A673 (cell line): Measurements from ENCODE around the gene KPNA6.

Source experiments
- CTCF ChIP-seq: fragments of 300-800, 200-600 bp; sonication (generic); conservative IDR thresholded peaks from 2 replicates; pipeline ENCODE4 v1.5.1; 2017; ENCODE audit warnings: low read depth, mild to moderate bottlenecking, antibody characterized with exemption, low read length, moderate library complexity, mixed read lengths
- EZH2 ChIP-seq: fragments of 200-600 bp; sonication (generic); IDR thresholded peaks from 2 replicates; pipeline ENCODE4 v1.6.1; 2017; ENCODE audit warnings: borderline replicate concordance, low read depth, mild to moderate bottlenecking, mixed read lengths, antibody characterized with exemption, low read length; ENCODE audit not compliant: poor library complexity, severe bottlenecking

- no peak for TF ChIP-seq CTCF
- no peak for TF ChIP-seq EZH2
These were observed 2.5 kb upstream of the KPNA6 start for GRCh38 chr1:32105338-32105737.
